Activated CD4-positive, alpha-beta T cell treated with anti-CD3 and anti-CD28 coated beads, Interleukin-2, Interleukin-6, amounts not matched to agents 100 ng/mL and 50 ng/mL, durations not matched to agents 16 hours and 8 hours (primary cell): ENCODE measurements around the gene NUDT12.

Experiments
- DNase-seq: peaks from one replicate; pipeline ENCODE4 v3.0.0-alpha.2; 2020

The NUDT12 gene

GRCh38 chr5:103562453-103563157, at the start of gene NUDT12:
NUDT12 (minus strand) TSS chr5:103562789; CDS start chr5:103560248, 2,541 bp downstream.
- peak; percentile 53 for DNase-seq

GRCh38 chr5:103607346-103607745, 44.8 kb upstream of the NUDT12 start:
- no peak for DNase-seq

GRCh38 chr5:103605277-103605676, 42.7 kb upstream of the NUDT12 start:
- no peak for DNase-seq

- no peak for DNase-seq
These were observed 39.8 kb upstream of the NUDT12 start for GRCh38 chr5:103602438-103602837.

- DNase-seq, result no peak
These were observed 38.7 kb upstream of the NUDT12 start for GRCh38 chr5:103601314-103601713.

- DNase-seq, result no peak
These were observed 37.5 kb upstream of the NUDT12 start for GRCh38 chr5:103600086-103600485.

- no peak for DNase-seq
These were observed 36.5 kb upstream of the NUDT12 start for GRCh38 chr5:103598997-103599566.

GRCh38 chr5:103590221-103590620, 27.6 kb upstream of the NUDT12 start:
- DNase-seq, result no peak

- DNase-seq, result no peak
These were observed 27.2 kb upstream of the NUDT12 start for GRCh38 chr5:103589776-103590175.

- no peak for DNase-seq
These were observed 26.8 kb upstream of the NUDT12 start for GRCh38 chr5:103589357-103589756.

- no peak for DNase-seq
These were observed 24.7 kb upstream of the NUDT12 start for GRCh38 chr5:103587185-103587748.

GRCh38 chr5:103582364-103582763, 19.8 kb upstream of the NUDT12 start:
- peak; percentile 23 for DNase-seq

GRCh38 chr5:103573411-103573810, 10.8 kb upstream of the NUDT12 start:
- no peak for DNase-seq

GRCh38 chr5:103572454-103572853, 9.9 kb upstream of the NUDT12 start:
- DNase-seq, result no peak

GRCh38 chr5:103571730-103572129, 9.1 kb upstream of the NUDT12 start:
- no peak for DNase-seq

- no peak for DNase-seq
These were observed 6.9 kb upstream of the NUDT12 start for GRCh38 chr5:103569313-103570060.

GRCh38 chr5:103565719-103566118, 3.1 kb upstream of the NUDT12 start:
- DNase-seq, result no peak

GRCh38 chr5:103561685-103562452, 720 bp downstream of the NUDT12 start:
- DNase-seq, result no peak

- DNase-seq, result no peak
These were observed 1.8 kb downstream of the NUDT12 start for GRCh38 chr5:103560826-103561225.

GRCh38 chr5:103546858-103547257, 15.7 kb downstream of the NUDT12 start:
- no peak for DNase-seq

- DNase-seq, result no peak
These were observed 20.1 kb downstream of the NUDT12 start for GRCh38 chr5:103542441-103542840.

- no peak for DNase-seq
These were observed 21.0 kb downstream of the NUDT12 start for GRCh38 chr5:103541569-103541968.

- no peak for DNase-seq
These were observed 21.5 kb downstream of the NUDT12 start for GRCh38 chr5:103541114-103541513.
